Testis (tissue), 2 donors: ENCODE results near the gene MED26.

Experiments used
- CTCF ChIP-seq, 3 experiments: fragments of 450-650 bp in 2 of 3; fragments of 200-600 bp in 1 of 3; sonication (generic) in 1 of 3; IDR thresholded peaks; one replicate each; pipeline ENCODE4 v1.5.1; 2016 to 2019; ENCODE audit warnings: antibody characterized with exemption in 3 of 3, mild to moderate bottlenecking in 2 of 3, moderate library complexity in 1 of 3
- POLR2A ChIP-seq: fragments of 450-650 bp; IDR thresholded peaks from one replicate; pipeline ENCODE4 v1.6.1; 2017; ENCODE audit warnings: antibody characterized with exemption, mild to moderate bottlenecking, moderate library complexity

- TF ChIP-seq CTCF (IDR thresholded peaks at IDR 0.05) (no peak), POLR2A (no peak)
These were observed 22.9 kb downstream of the MED26 start for GRCh38 chr19:16605115-16605514.
